Medulla oblongata (tissue), 1 donor: ENCODE data around the gene SNRPA.

Experiments
- DNase-seq: peaks from one replicate; pipeline ENCODE4 v3.0.0-alpha.2; 2015; ENCODE audit errors: extremely low spot score

SNRPA gene

GRCh38 chr19:40750874-40751537 lies at the start of gene SNRPA:
Gene SNRPA (plus strand): TSS chr19:40751203. CDS start chr19:40751409, 206 bp downstream.
- DNase-seq, result peak; percentile 99

GRCh38 chr19:40701758-40702157 lies 49.2 kb upstream of the SNRPA start:
- no peak for DNase-seq

- DNase-seq, result no peak
Observed at GRCh38 chr19:40702337-40703012, 48.5 kb upstream of the SNRPA start.

GRCh38 chr19:40703029-40703755 lies 47.8 kb upstream of the SNRPA start:
- DNase-seq, result no peak

- DNase-seq, result no peak
Observed at GRCh38 chr19:40704491-40705361, 46.3 kb upstream of the SNRPA start.

- DNase-seq, result no peak
Observed at GRCh38 chr19:40705362-40705651, 45.7 kb upstream of the SNRPA start.

- DNase-seq, result no peak
Observed at GRCh38 chr19:40705950-40706619, 44.9 kb upstream of the SNRPA start.

- DNase-seq, result no peak
Observed at GRCh38 chr19:40707615-40708014, 43.4 kb upstream of the SNRPA start.

- DNase-seq, result no peak
Observed at GRCh38 chr19:40709817-40710216, 41.2 kb upstream of the SNRPA start.

GRCh38 chr19:40713939-40714338 lies 37.1 kb upstream of the SNRPA start:
- DNase-seq, result no peak

- DNase-seq, result peak; percentile 98
Observed at GRCh38 chr19:40714441-40715299, 36.3 kb upstream of the SNRPA start.

- no peak for DNase-seq
Observed at GRCh38 chr19:40716031-40716481, 34.9 kb upstream of the SNRPA start.

DNA sequence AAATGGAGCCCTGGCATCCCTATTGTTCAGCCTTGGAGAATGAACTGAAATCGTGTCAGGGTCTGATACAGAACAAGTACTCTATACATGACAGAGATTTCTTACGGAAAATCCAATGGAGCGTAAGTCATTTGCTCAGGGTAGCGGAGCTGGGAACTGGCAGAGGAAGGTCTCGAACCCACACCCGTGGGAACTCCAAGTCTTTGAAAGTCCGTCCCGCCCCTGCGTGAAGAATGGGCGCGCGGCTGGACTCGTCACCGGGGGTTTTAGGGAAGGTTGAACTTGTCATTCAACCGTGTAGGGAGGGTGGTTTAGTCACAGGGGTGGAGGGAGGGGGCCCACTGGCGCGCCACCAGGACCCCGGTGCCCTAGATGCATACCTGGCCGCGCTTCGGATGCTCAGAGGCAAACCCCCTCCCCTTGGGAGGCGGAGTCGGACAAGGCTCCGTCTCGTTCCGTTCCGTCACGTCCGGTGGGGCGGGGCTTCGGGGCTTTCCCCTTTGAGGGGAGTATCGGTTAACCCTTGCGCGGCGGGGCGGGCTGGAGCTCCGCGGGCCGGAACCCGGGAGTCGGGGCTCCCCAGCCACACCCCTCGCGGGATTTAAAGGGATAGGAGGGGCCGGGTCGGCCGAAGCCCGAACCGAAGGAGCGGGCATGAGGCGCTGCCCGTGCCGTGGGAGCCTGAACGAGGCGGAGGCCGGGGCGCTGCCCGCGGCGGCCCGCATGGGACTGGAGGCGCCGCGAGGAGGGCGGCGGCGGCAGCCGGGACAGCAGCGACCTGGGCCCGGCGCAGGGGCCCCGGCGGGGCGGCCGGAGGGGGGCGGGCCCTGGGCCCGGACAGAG lies 34.3 kb upstream of the SNRPA start, which contains the start of the genes COQ8B and ITPKC:
COQ8B (minus strand) TSS at position 405 of the 843 bp plus-strand sequence. CDS start 2,254 bp downstream, outside the sequence.
ITPKC (plus strand) TSS at position 631 of the 843 bp plus-strand sequence; CDS start at position 655, 24 bp downstream.
- peak; percentile 99 for DNase-seq

- peak; percentile 26 for DNase-seq
Observed at GRCh38 chr19:40717325-40717879, 33.6 kb upstream of the SNRPA start.

DNA sequence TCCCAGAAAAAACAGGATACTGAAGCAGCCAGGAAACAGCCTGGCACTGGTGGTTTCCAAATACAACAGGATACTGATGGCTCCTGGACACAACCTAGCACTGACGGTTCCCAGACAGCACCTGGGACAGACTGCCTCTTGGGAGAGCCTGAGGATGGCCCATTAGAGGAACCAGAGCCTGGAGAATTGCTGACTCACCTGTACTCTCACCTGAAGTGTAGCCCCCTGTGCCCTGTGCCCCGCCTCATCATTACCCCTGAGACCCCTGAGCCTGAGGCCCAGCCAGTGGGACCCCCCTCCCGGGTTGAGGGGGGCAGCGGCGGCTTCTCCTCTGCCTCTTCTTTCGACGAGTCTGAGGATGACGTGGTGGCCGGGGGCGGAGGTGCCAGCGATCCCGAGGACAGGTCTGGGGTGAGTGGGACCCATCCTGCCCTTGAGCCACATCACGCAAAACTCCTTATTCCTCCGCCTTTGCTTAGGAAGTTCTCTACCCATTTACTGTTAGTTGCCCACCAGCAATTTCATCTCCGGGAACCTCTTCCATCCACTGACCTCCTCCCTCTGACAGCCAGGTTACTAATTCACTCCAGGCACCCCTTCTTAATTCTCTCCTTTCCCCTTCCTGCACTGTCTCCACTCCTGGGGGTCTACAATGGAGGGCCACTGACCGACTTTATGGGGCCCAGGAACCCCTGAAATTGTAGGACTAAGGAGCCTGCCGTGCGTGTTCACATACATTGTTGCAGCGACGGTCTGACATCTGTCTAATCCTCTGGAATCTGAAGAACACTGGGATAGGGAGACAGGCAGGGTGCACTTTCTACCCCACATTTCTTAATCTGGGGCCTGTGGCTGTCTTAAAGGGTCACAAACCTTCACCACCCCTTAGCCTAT lies 32.9 kb upstream of the SNRPA start:
- DNase-seq, result no peak

GRCh38 chr19:40718774-40719391 lies 32.1 kb upstream of the SNRPA start:
- DNase-seq, result no peak

DNA sequence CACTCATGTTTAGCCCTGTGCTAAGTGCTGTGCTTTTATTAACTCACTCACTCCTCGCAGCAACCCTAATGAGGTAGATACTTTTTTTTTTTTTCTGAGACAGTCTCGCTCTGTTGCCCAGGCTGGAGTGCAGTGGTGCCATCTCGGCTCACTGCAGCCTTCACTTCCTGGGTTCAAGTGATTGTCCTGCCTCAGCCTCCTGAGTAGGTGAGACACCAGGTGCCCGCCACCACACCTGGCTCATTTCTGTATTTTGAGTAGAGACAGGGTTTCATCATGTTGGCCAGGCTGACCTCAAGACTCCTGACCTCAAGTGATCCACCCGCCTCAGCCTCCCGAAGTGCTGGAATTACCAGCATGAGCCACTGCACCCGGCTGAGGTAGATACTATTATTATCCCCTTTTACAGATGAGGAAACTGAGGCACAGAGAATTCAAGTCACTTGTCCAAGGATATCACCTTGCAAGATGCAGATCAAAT lies 31.5 kb upstream of the SNRPA start:
- no peak for DNase-seq
